NT2/D1 (cell line): ENCODE results near the gene FAM170B.

Source experiments
- SUZ12 ChIP-seq: IDR thresholded peaks from 2 replicates; pipeline ENCODE4 v1.6.1; 2011; ENCODE audit not compliant: insufficient read length, insufficient read depth; ENCODE audit errors: extremely low read depth
- YY1 ChIP-seq: IDR thresholded peaks from 2 replicates; pipeline ENCODE4 v1.6.1; 2011; ENCODE audit not compliant: insufficient read length, insufficient read depth
- ZNF274 ChIP-seq: IDR thresholded peaks from 2 replicates; pipeline ENCODE4 v1.6.1; 2011; ENCODE audit warnings: mild to moderate bottlenecking, low read depth, low read length

GRCh38 chr10:49104323-49104722 is 29.5 kb downstream of the FAM170B start:
- TF ChIP-seq SUZ12 (no peak), YY1 (no peak), ZNF274 (no peak)
